NCI-H2196 (cell line): ENCODE results near the gene PARD3B.

ENCODE experiments used
- DNase-seq: peaks from one replicate; lab custom pipeline; 2025; ENCODE audit not compliant: unreplicated experiment; lab: John Stamatoyannopoulos, UW

Gene PARD3B

GRCh38 chr2:204988836-204989235 is 443.6 kb downstream of the PARD3B start:
- DNase-seq: no peak

GRCh38 chr2:204989877-204990276 is 444.6 kb downstream of the PARD3B start:
- DNase-seq: no peak

- no peak for DNase-seq
Observed at GRCh38 chr2:205001300-205001966, 456.2 kb downstream of the PARD3B start.

GRCh38 chr2:205002390-205002789 is 457.1 kb downstream of the PARD3B start:
- DNase-seq: no peak

GRCh38 chr2:205003288-205003687 is 458.0 kb downstream of the PARD3B start:
- DNase-seq: no peak

GRCh38 chr2:205010196-205010595 is 464.9 kb downstream of the PARD3B start:
- DNase-seq: no peak

- no peak for DNase-seq
Observed at GRCh38 chr2:205011031-205011430, 465.8 kb downstream of the PARD3B start.

- no peak for DNase-seq
Observed at GRCh38 chr2:205012961-205013360, 467.7 kb downstream of the PARD3B start.

- DNase-seq: no peak
Observed at GRCh38 chr2:205013586-205013985, 468.3 kb downstream of the PARD3B start.

- DNase-seq: no peak
Observed at GRCh38 chr2:205014201-205014600, 468.9 kb downstream of the PARD3B start.

GRCh38 chr2:205017381-205017780 is 472.1 kb downstream of the PARD3B start:
- no peak for DNase-seq

- no peak for DNase-seq
Observed at GRCh38 chr2:205017912-205018311, 472.6 kb downstream of the PARD3B start.

- no peak for DNase-seq
Observed at GRCh38 chr2:205020673-205021072, 475.4 kb downstream of the PARD3B start.

GRCh38 chr2:205022841-205023240 is 477.6 kb downstream of the PARD3B start:
- DNase-seq: no peak

- DNase-seq: no peak
Observed at GRCh38 chr2:205024822-205025518, 479.7 kb downstream of the PARD3B start.

- DNase-seq: no peak
Observed at GRCh38 chr2:205025580-205026240, 480.4 kb downstream of the PARD3B start.

GRCh38 chr2:205030695-205031094 is 485.4 kb downstream of the PARD3B start:
- DNase-seq: no peak

- no peak for DNase-seq
Observed at GRCh38 chr2:205032093-205032551, 486.8 kb downstream of the PARD3B start.

- no peak for DNase-seq
Observed at GRCh38 chr2:205033431-205033830, 488.2 kb downstream of the PARD3B start.

- DNase-seq: no peak
Observed at GRCh38 chr2:205034034-205034433, 488.8 kb downstream of the PARD3B start.

GRCh38 chr2:205040323-205040722 is 495.0 kb downstream of the PARD3B start:
- no peak for DNase-seq
